ENCODE measurements around the gene NCOA5.

NCOA5 gene

GRCh38 chr20:46035713-46036112 is 54.0 kb downstream of the NCOA5 start:
- no peak for FAIRE-seq

GRCh38 chr20:46035253-46035652 is 54.5 kb downstream of the NCOA5 start:
- no peak for FAIRE-seq

GRCh38 chr20:46034039-46034438 is 55.7 kb downstream of the NCOA5 start:
- no peak for FAIRE-seq

GRCh38 chr20:46031701-46032254 is 58.0 kb downstream of the NCOA5 start:
- FAIRE-seq: no peak

GRCh38 chr20:46031014-46031569 is 58.7 kb downstream of the NCOA5 start:
- FAIRE-seq: no peak

GRCh38 chr20:46030284-46031013 is 59.3 kb downstream of the NCOA5 start:
- FAIRE-seq: no peak

GRCh38 chr20:46028772-46029371 is 60.9 kb downstream of the NCOA5 start, which contains the start of gene SLC12A5:
Gene SLC12A5, plus strand, starts transcription at chr20:46029215. Its CDS starts 130 bp downstream, at chr20:46029345.
- FAIRE-seq: no peak

GRCh38 chr20:46028110-46028509 is 61.7 kb downstream of the NCOA5 start:
- FAIRE-seq: no peak

- FAIRE-seq: no peak
Observed at GRCh38 chr20:46027245-46027853, 62.4 kb downstream of the NCOA5 start.

- no peak for FAIRE-seq
Observed at GRCh38 chr20:46025376-46025783, 64.4 kb downstream of the NCOA5 start.

GRCh38 chr20:46023999-46024398 is 65.8 kb downstream of the NCOA5 start:
- no peak for FAIRE-seq

GRCh38 chr20:46023148-46023484 is 66.6 kb downstream of the NCOA5 start:
- no peak for FAIRE-seq

GRCh38 chr20:46022411-46023147 is 67.2 kb downstream of the NCOA5 start:
- FAIRE-seq: no peak

GRCh38 chr20:46021361-46022359 is 68.1 kb downstream of the NCOA5 start:
- no peak for FAIRE-seq

- FAIRE-seq: no peak
Observed at GRCh38 chr20:46020555-46020954, 69.2 kb downstream of the NCOA5 start.

GRCh38 chr20:46018611-46019010 is 71.2 kb downstream of the NCOA5 start:
- no peak for FAIRE-seq

GRCh38 chr20:46018112-46018511 is 71.7 kb downstream of the NCOA5 start:
- no peak for FAIRE-seq

GRCh38 chr20:46017272-46017671 is 72.5 kb downstream of the NCOA5 start:
- no peak for FAIRE-seq

GRCh38 chr20:46014517-46015396 is 75.0 kb downstream of the NCOA5 start:
- no peak for FAIRE-seq

GRCh38 chr20:46013829-46014516 is 75.8 kb downstream of the NCOA5 start:
- no peak for FAIRE-seq
